HG03558 (cell line): ENCODE results near the gene RNF112.

Source experiments
- ATAC-seq: cut with Tn5 transposase; IDR thresholded peaks from one replicate; pipeline ENCODE4 v1.9.1; 2021; ENCODE audit warnings: moderate number of reproducible peaks; ENCODE audit not compliant: unreplicated experiment; ENCODE audit errors: extremely low read depth

RNF112 gene

GRCh38 chr17:19410875-19411620 is at the start of gene RNF112:
Gene RNF112 (plus strand): TSS chr17:19411232. CDS start chr17:19411409, 177 bp downstream.
- ATAC-seq: no peak

- no peak for ATAC-seq
Measured at GRCh38 chr17:19361326-19361725, 49.7 kb upstream of the RNF112 start.

GRCh38 chr17:19361944-19362276 is 49.1 kb upstream of the RNF112 start:
- ATAC-seq: no peak

GRCh38 chr17:19362277-19363113 is 48.5 kb upstream of the RNF112 start, which contains the start of gene B9D1:
Gene B9D1 (minus strand): TSS chr17:19362723. CDS start chr17:19362569, 154 bp downstream.
- no peak for ATAC-seq

GRCh38 chr17:19363114-19363438 is 48.0 kb upstream of the RNF112 start:
- no peak for ATAC-seq

- ATAC-seq: no peak
Measured at GRCh38 chr17:19363460-19364035, 47.5 kb upstream of the RNF112 start.

GRCh38 chr17:19364699-19365498 is 46.1 kb upstream of the RNF112 start:
- ATAC-seq: no peak

- ATAC-seq: no peak
Measured at GRCh38 chr17:19365499-19365817, 45.6 kb upstream of the RNF112 start.

- ATAC-seq: no peak
Measured at GRCh38 chr17:19365833-19366636, 45.0 kb upstream of the RNF112 start.

- no peak for ATAC-seq
Measured at GRCh38 chr17:19366637-19366972, 44.4 kb upstream of the RNF112 start.

- no peak for ATAC-seq
Measured at GRCh38 chr17:19368229-19368628, 42.8 kb upstream of the RNF112 start.

- ATAC-seq: no peak
Measured at GRCh38 chr17:19369107-19369778, 41.8 kb upstream of the RNF112 start.

- no peak for ATAC-seq
Measured at GRCh38 chr17:19369846-19370492, 41.1 kb upstream of the RNF112 start.

GRCh38 chr17:19370493-19370960 is 40.5 kb upstream of the RNF112 start:
- ATAC-seq: no peak

- ATAC-seq: no peak
Measured at GRCh38 chr17:19371259-19372010, 39.6 kb upstream of the RNF112 start.

GRCh38 chr17:19372011-19372370 is 39.0 kb upstream of the RNF112 start:
- no peak for ATAC-seq

GRCh38 chr17:19372439-19372838 is 38.6 kb upstream of the RNF112 start:
- no peak for ATAC-seq

- ATAC-seq: no peak
Measured at GRCh38 chr17:19372866-19373504, 38.0 kb upstream of the RNF112 start.
